Hepatocyte (in vitro differentiated cells): Measurements from ENCODE around the gene PDE4B.

Experiments
- CTCF ChIP-seq: fragments of 200-600 bp; sonication (generic); IDR thresholded peaks from 2 replicates; pipeline ENCODE4 v1.5.1; 2016; ENCODE audit warnings: antibody characterized with exemption, mild to moderate bottlenecking; ENCODE audit not compliant: poor library complexity
- EZH2 ChIP-seq: fragments of 200-600 bp; sonication (generic); IDR thresholded peaks from 2 replicates; pipeline ENCODE4 v1.6.1; 2016; ENCODE audit warnings: antibody characterized with exemption, mild to moderate bottlenecking, borderline replicate concordance

- no peak for TF ChIP-seq CTCF
- no peak for TF ChIP-seq EZH2
These were observed 351.0 kb downstream of the PDE4B start for GRCh38 chr1:66143651-66144050.
